GM12874 (cell line): ENCODE measurements around the gene GCNT1.

Source experiments
- CTCF ChIP-seq: IDR thresholded peaks from 2 replicates; pipeline ENCODE4 v1.5.1; 2011; ENCODE audit warnings: low read depth, mild to moderate bottlenecking, control low read depth, low read length, moderate library complexity; ENCODE audit not compliant: insufficient read depth

The GCNT1 gene

GRCh38 chr9:76419782-76420380, 39.1 kb upstream of the GCNT1 start:
- peak; percentile 53; the same call in 1 of the 2 replicates for TF ChIP-seq CTCF

- no peak for TF ChIP-seq CTCF
Observed at GRCh38 chr9:76423216-76424177, 35.5 kb upstream of the GCNT1 start.

DNA sequence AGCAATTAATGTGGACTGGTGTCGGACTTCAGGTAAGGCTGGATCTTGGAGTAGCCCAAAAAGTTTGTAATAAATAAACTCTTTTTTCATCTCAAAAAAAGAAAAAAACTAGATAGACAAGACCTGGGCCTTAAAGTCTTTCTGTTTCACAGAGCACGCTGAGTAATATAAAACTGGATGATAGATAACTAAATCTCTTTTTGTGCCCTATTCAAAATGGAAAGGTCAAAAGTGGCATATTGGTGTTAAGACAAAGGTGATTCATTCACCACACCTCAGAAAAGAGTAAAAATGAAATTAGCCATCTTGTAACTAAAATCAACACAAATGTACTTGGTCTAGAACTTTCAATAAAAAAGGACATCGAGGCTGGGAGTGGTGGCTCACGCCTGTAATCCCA, 34.5 kb upstream of the GCNT1 start:
- TF ChIP-seq CTCF: no peak

- no peak for TF ChIP-seq CTCF
Observed at GRCh38 chr9:76425677-76426453, 33.1 kb upstream of the GCNT1 start.

DNA sequence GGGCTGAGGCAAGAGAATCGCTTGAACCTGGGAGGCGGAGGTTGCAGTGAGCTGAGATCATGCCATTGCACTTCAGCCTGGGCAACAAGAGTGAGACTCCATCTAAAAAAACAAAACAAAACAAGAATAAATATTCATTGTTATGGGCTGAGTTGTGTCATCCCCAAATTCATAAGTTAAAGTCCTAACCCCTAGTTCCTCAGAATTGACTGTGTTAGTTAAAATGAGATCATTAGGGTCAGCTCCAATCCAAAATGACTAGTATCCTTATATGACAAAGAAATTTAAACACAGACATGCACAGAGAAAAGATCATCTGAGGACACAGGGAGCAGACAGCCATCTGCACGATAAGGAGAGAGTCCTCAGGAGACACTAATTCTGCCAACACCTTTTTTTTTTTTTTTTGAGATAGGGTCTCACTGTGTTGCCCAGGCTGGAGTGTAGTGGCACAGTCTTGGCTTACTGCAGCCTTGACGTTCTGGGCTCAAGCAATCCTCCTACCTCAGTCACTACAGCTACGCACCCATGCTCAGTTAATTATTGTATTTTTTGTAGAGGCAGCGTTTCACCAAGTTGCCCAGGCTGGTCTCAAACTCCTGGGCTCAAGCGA, 32.1 kb upstream of the GCNT1 start:
- no peak for TF ChIP-seq CTCF

GRCh38 chr9:76431601-76432000, 27.4 kb upstream of the GCNT1 start:
- no peak for TF ChIP-seq CTCF
